Suprapubic skin (tissue), 4 donors: ENCODE results near the gene DISP2. TPM values are rescaled to one million over a fixed set of nuclear protein-coding genes. Genes with fewer than 3 reads are reported as not detected.

Source experiments
- DNase-seq, 2 donors: peaks; one replicate each; pipeline ENCODE4 v3.0.0-alpha.2; 2019; ENCODE audit warnings: low spot score in 2 of 2
- H3K27ac ChIP-seq: fragments of 200-600 bp; sonication (generic); one replicate; pipeline ENCODE4 v1.5.1; 2019
- H3K27me3 ChIP-seq: fragments of 200-600 bp; sonication (generic); one replicate; pipeline ENCODE4 v1.5.1; 2019
- H3K36me3 ChIP-seq: fragments of 200-600 bp; sonication (generic); one replicate; pipeline ENCODE4 v1.5.1; 2019
- H3K4me1 ChIP-seq: fragments of 200-600 bp; sonication (generic); one replicate; pipeline ENCODE4 v1.5.1; 2019
- H3K4me3 ChIP-seq: fragments of 200-600 bp; sonication (generic); one replicate; pipeline ENCODE4 v1.5.1; 2019; ENCODE audit warnings: mild to moderate bottlenecking
- H3K9me3 ChIP-seq: fragments of 200-600 bp; sonication (generic); one replicate; pipeline ENCODE4 v1.5.1; 2019
- CTCF ChIP-seq, 2 donors: fragments of 200-600 bp in 1 of 2; fragments of 450-650 bp in 1 of 2; sonication (generic) in 1 of 2; IDR thresholded peaks; one replicate each; pipeline ENCODE4 v1.5.1; 2016 to 2019; ENCODE audit warnings: antibody characterized with exemption in 2 of 2, mild to moderate bottlenecking in 1 of 2, moderate library complexity in 1 of 2
- EP300 ChIP-seq: sonication (generic); formaldehyde crosslinking; IDR thresholded peaks from one replicate; pipeline ENCODE4 v1.6.1; 2017; ENCODE audit warnings: antibody characterized with exemption
- POLR2A ChIP-seq, 2 donors: fragments of 450-650 bp; IDR thresholded peaks; one replicate each; pipeline ENCODE4 v1.6.1; 2017; ENCODE audit warnings: antibody characterized with exemption in 2 of 2, mild to moderate bottlenecking in 2 of 2, moderate library complexity in 2 of 2
- POLR2AphosphoS5 ChIP-seq, 3 donors: sonication (generic); formaldehyde crosslinking; IDR thresholded peaks; one replicate each; pipeline ENCODE4 v1.6.1; 2017; ENCODE audit warnings: antibody characterized with exemption in 3 of 3
- WGBS: methylation state at CpG from one replicate; pipeline ENCODE4 v1.1.5; 2018; 5-methylcytosine and 5-hydroxymethylcytosine counted together
- total RNA-seq, 4 donors: library from RNA; depleted of rRNA; stranded (reverse); fragments of >200 nt; gene quantifications; one replicate each; pipeline ENCODE4 v1.1.0, GENCODE V29; 2016

DISP2 gene
- total RNA-seq, 4 donors from 2014 or later = 0.04 to 0.21 (median 0.05) TPM; not detected in 1

GRCh38 chr15:40369474-40369869 lies 11.5 kb downstream of the DISP2 start:
- no peak overlapping the region for H3K27ac ChIP-seq
- WGBS = 80% methylated on average over 1 of the region's 10 CpGs
- H3K4me1 ChIP-seq = peaks cover 16% of the 10 kb centered on the region
- TF ChIP-seq POLR2A (IDR thresholded peaks at IDR 0.05) (no peak), POLR2AphosphoS5 (IDR thresholded peaks at IDR 0.05) (no peak), EP300 (no peak), CTCF (IDR thresholded peaks at IDR 0.05) (no peak)
- no peaks in the 10 kb centered on the region for H3K36me3 ChIP-seq
- H3K27me3 ChIP-seq = no peaks in the 10 kb centered on the region
- no peak for DNase-seq
- no peaks in the 10 kb centered on the region for H3K9me3 ChIP-seq
- no peak overlapping the region for H3K4me3 ChIP-seq

GRCh38 chr15:40369971-40370370 lies 12.0 kb downstream of the DISP2 start:
- no CpG with 5 or more reads among the region's 13 CpGs for WGBS
- no peak overlapping the region for H3K27ac ChIP-seq
- no peaks in the 10 kb centered on the region for H3K36me3 ChIP-seq
- peaks cover 16% of the 10 kb centered on the region for H3K4me1 ChIP-seq
- no peaks in the 10 kb centered on the region for H3K9me3 ChIP-seq
- TF ChIP-seq POLR2AphosphoS5 (IDR thresholded peaks at IDR 0.05) (no peak), EP300 (no peak), POLR2A (IDR thresholded peaks at IDR 0.05) (no peak), CTCF (IDR thresholded peaks at IDR 0.05) (no peak)
- H3K27me3 ChIP-seq = no peaks in the 10 kb centered on the region
- no peak overlapping the region for H3K4me3 ChIP-seq
- no peak for DNase-seq

GRCh38 chr15:40372981-40373380 lies 15.0 kb downstream of the DISP2 start:
- WGBS = 30% methylated on average over 2 of the region's 2 CpGs
- no peak for TF ChIP-seq EP300
- no peak for TF ChIP-seq CTCF (IDR thresholded peaks at IDR 0.05)
- TF ChIP-seq POLR2AphosphoS5 (IDR thresholded peaks at IDR 0.05) = no peak
- TF ChIP-seq POLR2A (IDR thresholded peaks at IDR 0.05) = no peak
- peaks cover 5% of the 10 kb centered on the region for H3K4me1 ChIP-seq

GRCh38 chr15:40377606-40378005 lies 19.6 kb downstream of the DISP2 start:
- WGBS = 87% methylated on average over 3 of the region's 3 CpGs
- Histone ChIP-seq H3K27me3 (no peaks in the 10 kb centered on the region), H3K27ac (no peak overlapping the region), H3K36me3 (no peaks in the 10 kb centered on the region), H3K4me3 (no peak overlapping the region), H3K4me1 (peaks cover 9% of the 10 kb centered on the region), H3K9me3 (no peaks in the 10 kb centered on the region)
- no peak for DNase-seq
- no peak for TF ChIP-seq EP300
- no peak for TF ChIP-seq POLR2A (IDR thresholded peaks at IDR 0.05)
- TF ChIP-seq CTCF (IDR thresholded peaks at IDR 0.05) = no peak
- TF ChIP-seq POLR2AphosphoS5 (IDR thresholded peaks at IDR 0.05) = no peak

More at GRCh38 chr15:40372981-40373380, 15.0 kb downstream of the DISP2 start:
- Histone ChIP-seq H3K9me3 (no peaks in the 10 kb centered on the region), H3K4me3 (no peak overlapping the region), H3K36me3 (no peaks in the 10 kb centered on the region), H3K27ac (no peak overlapping the region), H3K27me3 (no peaks in the 10 kb centered on the region)
- DNase-seq = no peak

GRCh38 chr15:40379374-40379773 lies 21.4 kb downstream of the DISP2 start:
- DNase-seq = no peak
- no peaks in the 10 kb centered on the region for H3K36me3 ChIP-seq
- H3K4me3 ChIP-seq = no peak overlapping the region
- 84% methylated on average over 4 of the region's 4 CpGs for WGBS
- H3K27ac ChIP-seq = no peak overlapping the region
- H3K4me1 ChIP-seq = peaks cover 23% of the 10 kb centered on the region
- H3K9me3 ChIP-seq = no peaks in the 10 kb centered on the region
- TF ChIP-seq EP300 (no peak), POLR2A (IDR thresholded peaks at IDR 0.05) (no peak), POLR2AphosphoS5 (IDR thresholded peaks at IDR 0.05) (no peak), CTCF (IDR thresholded peaks at IDR 0.05) (no peak)
- no peaks in the 10 kb centered on the region for H3K27me3 ChIP-seq
